Measurements from ENCODE around the gene SULT1B1.

SULT1B1 gene

DNA sequence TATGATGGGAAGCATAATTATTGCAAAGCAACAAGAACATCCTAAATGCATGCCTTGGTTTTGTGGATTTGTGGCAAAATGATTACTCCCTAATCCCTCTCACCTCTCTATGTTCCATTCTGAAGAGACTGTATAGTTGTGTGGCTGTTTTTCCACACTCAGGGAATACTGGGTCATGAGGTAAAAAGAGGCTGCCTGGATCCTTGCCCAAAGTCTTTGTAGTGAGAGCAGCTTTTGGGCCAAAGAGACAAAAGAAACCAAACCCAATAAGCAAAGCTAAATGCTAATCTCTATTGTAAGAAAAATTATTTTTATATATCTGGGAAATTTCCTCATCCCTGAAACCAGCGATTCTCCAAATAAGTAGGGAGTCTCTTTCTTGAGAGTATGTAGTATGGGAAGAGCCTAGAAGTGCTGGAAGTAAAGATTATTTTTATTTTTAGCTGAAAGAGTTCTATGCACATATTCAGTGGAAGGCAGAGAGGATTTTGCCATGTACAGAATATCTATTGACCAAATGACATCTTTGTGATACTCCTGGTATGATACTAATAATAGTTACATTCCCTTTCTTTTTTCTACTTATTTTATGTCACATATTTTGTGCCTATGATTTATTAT, 24.9 kb upstream of the SULT1B1 start:
- TF ChIP-seq CTCF (IDR thresholded peaks at IDR 0.05; ENCODE audit: low read depth, low read length, missing control alignments): no peak
- in situ Hi-C loops (cut with HindIII; ENCODE audit: low sequenced_read_pairs): no loop called here
- no peak for DNase-seq (ENCODE audit: low read depth)
- H3K4me3 ChIP-seq (ENCODE audit: low read depth, low read length): no peak overlapping the region

GRCh38 chr4:69782651-69783310, 22.4 kb upstream of the SULT1B1 start:
- in situ Hi-C loops (cut with HindIII; ENCODE audit: low sequenced_read_pairs): no loop called here
- no peak for TF ChIP-seq CTCF (IDR thresholded peaks at IDR 0.05; ENCODE audit: low read depth, low read length, missing control alignments)
- no peak for DNase-seq (ENCODE audit: low read depth)

GRCh38 chr4:69781458-69782418, 21.3 kb upstream of the SULT1B1 start:
- TF ChIP-seq CTCF (IDR thresholded peaks at IDR 0.05; ENCODE audit: low read depth, low read length, missing control alignments): no peak
- in situ Hi-C loops (cut with HindIII; ENCODE audit: low sequenced_read_pairs): no loop called here
- no peak overlapping the region for H3K4me3 ChIP-seq (ENCODE audit: low read depth, low read length)
- no peak for DNase-seq (ENCODE audit: low read depth)

More at GRCh38 chr4:69782651-69783310, 22.4 kb upstream of the SULT1B1 start:
- H3K4me3 ChIP-seq (ENCODE audit: low read depth, low read length): no peak overlapping the region

- TF ChIP-seq CTCF (IDR thresholded peaks at IDR 0.05; ENCODE audit: low read depth, low read length, missing control alignments): no peak
- in situ Hi-C loops (cut with HindIII; ENCODE audit: low sequenced_read_pairs): no loop called here
- DNase-seq (ENCODE audit: low read depth): no peak
- no peak overlapping the region for H3K4me3 ChIP-seq (ENCODE audit: low read depth, low read length)
These were observed 19.7 kb upstream of the SULT1B1 start for GRCh38 chr4:69780141-69780540.

GRCh38 chr4:69776696-69777095, 16.3 kb upstream of the SULT1B1 start:
- DNase-seq (ENCODE audit: low read depth): no peak
- in situ Hi-C loops (cut with HindIII; ENCODE audit: low sequenced_read_pairs): no loop called here
- no peak overlapping the region for H3K4me3 ChIP-seq (ENCODE audit: low read depth, low read length)
- no peak for TF ChIP-seq CTCF (IDR thresholded peaks at IDR 0.05; ENCODE audit: low read depth, low read length, missing control alignments)

- no peak for TF ChIP-seq CTCF (IDR thresholded peaks at IDR 0.05; ENCODE audit: low read depth, low read length, missing control alignments)
- DNase-seq (ENCODE audit: low read depth): no peak
- in situ Hi-C loops (cut with HindIII; ENCODE audit: low sequenced_read_pairs): no loop called here
- H3K4me3 ChIP-seq (ENCODE audit: low read depth, low read length): no peak overlapping the region
These were observed 15.0 kb upstream of the SULT1B1 start for GRCh38 chr4:69775321-69775867.

Data from astrocyte of the cerebellum (primary cell).